Brain microvascular endothelial cell (primary cell): ENCODE measurements around the gene OR56A3.

Experiments
- DNase-seq: peaks from one replicate; pipeline ENCODE4 v3.0.0-alpha.2; 2020
- H3K27ac ChIP-seq: fragments of 250-450 bp; sonication (Bioruptor Pico); 2 replicates; pipeline ENCODE4 v1.5.1; 2020; ENCODE audit warnings: mild to moderate bottlenecking, moderate library complexity
- H3K27me3 ChIP-seq: fragments of 250-450 bp; sonication (Bioruptor Pico); replicated peaks from 2 replicates; pipeline ENCODE4 v1.5.1; 2020; ENCODE audit warnings: mild to moderate bottlenecking
- H3K36me3 ChIP-seq: fragments of 250-450 bp; sonication (Bioruptor Pico); replicated peaks from 2 replicates; pipeline ENCODE4 v1.5.1; 2020; ENCODE audit warnings: mild to moderate bottlenecking
- H3K4me3 ChIP-seq: 2 replicates; pipeline ENCODE4 v1.5.1; 2011; ENCODE audit warnings: low read depth, mild to moderate bottlenecking, control low read depth, low read length, moderate library complexity
- CTCF ChIP-seq: IDR thresholded peaks from 2 replicates; pipeline ENCODE4 v1.5.1; 2011; ENCODE audit warnings: low read depth, mild to moderate bottlenecking, moderate library complexity, low read length, control low read depth, inconsistent platforms; ENCODE audit errors: missing control alignments
- in situ Hi-C: cut with HindIII; loops from 2 replicates; pipeline ENCODE4 v1.10.0; 2017; ENCODE audit warnings: low sequenced_read_pairs, low pct_ligation_motif_present

The OR56A3 gene

GRCh38 chr11:5966958-5967357 lies 24.9 kb downstream of the OR56A3 start:
- DNase-seq, result no peak
- H3K4me3 ChIP-seq, result no peak overlapping the region
- in situ Hi-C loops, result no loop called here
- no peaks in the 10 kb centered on the region for H3K27me3 ChIP-seq
- H3K27ac ChIP-seq, result no peak overlapping the region
- H3K36me3 ChIP-seq, result no peaks in the 10 kb centered on the region
- no peak for TF ChIP-seq CTCF

- Histone ChIP-seq H3K27ac (no peak overlapping the region), H3K4me3 (no peak overlapping the region), H3K36me3 (no peaks in the 10 kb centered on the region), H3K27me3 (no peaks in the 10 kb centered on the region)
- no peak for DNase-seq
- no peak for TF ChIP-seq CTCF
- in situ Hi-C loops, result no loop called here
Observed at GRCh38 chr11:5967708-5968107, 25.7 kb downstream of the OR56A3 start.

GRCh38 chr11:5968394-5968793 lies 26.3 kb downstream of the OR56A3 start, which contains the start of gene OR56A5:
TSS of gene OR56A5 (minus strand) at chr11:5968494. CDS start at chr11:5968494, 0 bp downstream.
- H3K4me3 ChIP-seq, result no peak within 1 kb of the TSS
- H3K36me3 ChIP-seq, result no peaks in the 10 kb centered on the region
- no peak within 1 kb of the TSS for H3K27ac ChIP-seq
- H3K27me3 ChIP-seq, result no peaks in the 10 kb centered on the region
- DNase-seq, result no peak
- no peak for TF ChIP-seq CTCF
- in situ Hi-C loops, result no loop called here

- in situ Hi-C loops, result no loop called here
- Histone ChIP-seq H3K27ac (no peak overlapping the region), H3K27me3 (no peaks in the 10 kb centered on the region), H3K4me3 (no peak overlapping the region), H3K36me3 (no peaks in the 10 kb centered on the region)
- no peak for TF ChIP-seq CTCF
- DNase-seq, result no peak
Observed at GRCh38 chr11:5973530-5973929, 31.5 kb downstream of the OR56A3 start.

- no peak for DNase-seq
- in situ Hi-C loops, result no loop called here
- H3K27ac ChIP-seq, result no peak overlapping the region
- no peak for TF ChIP-seq CTCF
- no peak overlapping the region for H3K4me3 ChIP-seq
- H3K27me3 ChIP-seq, result no peaks in the 10 kb centered on the region
- no peaks in the 10 kb centered on the region for H3K36me3 ChIP-seq
Observed at GRCh38 chr11:5983443-5983842, 41.4 kb downstream of the OR56A3 start.

GRCh38 chr11:5986885-5987284 lies 44.8 kb downstream of the OR56A3 start, which contains the start of gene OR52L1:
TSS of gene OR52L1 (minus strand) at chr11:5986985. CDS start at chr11:5986930, 55 bp downstream.
- H3K36me3 ChIP-seq, result no peaks in the 10 kb centered on the region
- no peaks in the 10 kb centered on the region for H3K27me3 ChIP-seq
- H3K4me3 ChIP-seq, result no peak within 1 kb of the TSS
- DNase-seq, result no peak
- no peak for TF ChIP-seq CTCF
- no peak within 1 kb of the TSS for H3K27ac ChIP-seq
- in situ Hi-C loops, result no loop called here
